IPS-18c (cell line): Measurements from ENCODE around the gene SCAF8.
"Not testable (repeated sequence)": the region's sequence is repeated elsewhere in the genome, so short reads cannot be mapped to it uniquely, and the experiment has no call there.

ENCODE experiments used
- H3K4me3 ChIP-seq: 2 replicates; pipeline ENCODE4 v1.7.0; 2013; ENCODE audit warnings: low read depth, mild to moderate bottlenecking, low read length, moderate library complexity; ENCODE audit not compliant: insufficient read depth
- H3K9me3 ChIP-seq: one replicate; pipeline ENCODE4 v1.6.1; 2013; ENCODE audit warnings: mild to moderate bottlenecking, low read length, moderate library complexity; ENCODE audit not compliant: control insufficient read depth, insufficient read depth

The SCAF8 gene

GRCh38 chr6:154731296-154732218, 1.7 kb upstream of the SCAF8 start:
- Histone ChIP-seq H3K4me3 (no peak overlapping the region), H3K9me3 (no peaks in the 10 kb centered on the region)

GRCh38 chr6:154732538-154733182, 556 bp upstream of the SCAF8 start:
- Histone ChIP-seq H3K4me3 (peak overlapping the region; percentile 96), H3K9me3 (no peaks in the 10 kb centered on the region)

GRCh38 chr6:154733626-154734382, 588 bp downstream of the SCAF8 start:
- H3K4me3 ChIP-seq, result peak overlapping the region; percentile 96
- H3K9me3 ChIP-seq, result no peaks in the 10 kb centered on the region

- Histone ChIP-seq H3K9me3 (no peaks in the 10 kb centered on the region), H3K4me3 (no peak overlapping the region)
Measured at GRCh38 chr6:154736618-154737259, 3.5 kb downstream of the SCAF8 start.

DNA sequence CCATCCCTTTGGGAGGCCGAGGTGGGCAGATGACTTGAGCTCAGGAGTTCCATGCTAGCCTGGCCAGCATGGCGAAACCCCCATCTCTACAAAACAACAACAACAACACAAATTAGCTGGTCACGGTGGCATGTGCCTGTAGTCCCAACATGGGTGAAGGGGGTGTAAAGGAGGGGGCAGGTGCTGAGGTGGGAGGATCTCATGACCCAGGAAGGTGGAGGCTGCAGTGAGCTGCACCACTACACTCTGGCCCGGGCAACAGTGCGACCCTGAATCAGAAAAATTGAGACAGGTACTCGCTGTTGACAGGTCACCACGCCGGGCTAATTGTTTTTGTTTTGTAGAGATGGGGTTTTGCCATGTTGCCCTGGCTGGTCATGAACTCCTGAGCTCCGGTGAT, 4.2 kb downstream of the SCAF8 start:
- no peaks in the 10 kb centered on the region for H3K9me3 ChIP-seq
- H3K4me3 ChIP-seq, result no peak overlapping the region

GRCh38 chr6:154738551-154738961, 5.3 kb downstream of the SCAF8 start:
- H3K4me3 ChIP-seq, result no peak overlapping the region
- no peaks in the 10 kb centered on the region for H3K9me3 ChIP-seq

GRCh38 chr6:154740658-154741057, 7.4 kb downstream of the SCAF8 start:
- H3K9me3 ChIP-seq, result no peaks in the 10 kb centered on the region
- no peak overlapping the region for H3K4me3 ChIP-seq

DNA sequence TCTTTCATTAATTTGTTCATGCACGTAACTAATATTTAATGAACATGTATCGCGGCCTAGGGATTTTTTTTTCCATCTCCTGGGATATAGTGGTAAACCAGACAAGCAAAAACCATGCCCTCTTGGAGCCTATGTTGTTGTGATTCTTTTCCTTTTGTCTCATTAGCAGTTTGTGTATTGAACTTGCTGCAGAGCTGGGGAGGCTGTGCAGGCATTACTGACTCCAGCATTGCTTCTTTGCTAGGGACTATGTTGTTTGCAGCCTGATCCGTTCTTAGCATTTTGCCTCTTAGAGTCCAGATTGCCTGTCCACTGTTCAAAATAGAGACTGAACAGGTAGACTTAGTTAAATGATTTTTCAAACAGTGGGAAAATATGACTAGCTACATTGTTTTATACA, 9.7 kb downstream of the SCAF8 start:
- H3K9me3 ChIP-seq, result no peaks in the 10 kb centered on the region
- H3K4me3 ChIP-seq, result no peak overlapping the region

- H3K9me3 ChIP-seq, H3K4me3 ChIP-seq: not testable (repeated sequence)
Measured at GRCh38 chr6:154744029-154744745, 11.0 kb downstream of the SCAF8 start.

DNA sequence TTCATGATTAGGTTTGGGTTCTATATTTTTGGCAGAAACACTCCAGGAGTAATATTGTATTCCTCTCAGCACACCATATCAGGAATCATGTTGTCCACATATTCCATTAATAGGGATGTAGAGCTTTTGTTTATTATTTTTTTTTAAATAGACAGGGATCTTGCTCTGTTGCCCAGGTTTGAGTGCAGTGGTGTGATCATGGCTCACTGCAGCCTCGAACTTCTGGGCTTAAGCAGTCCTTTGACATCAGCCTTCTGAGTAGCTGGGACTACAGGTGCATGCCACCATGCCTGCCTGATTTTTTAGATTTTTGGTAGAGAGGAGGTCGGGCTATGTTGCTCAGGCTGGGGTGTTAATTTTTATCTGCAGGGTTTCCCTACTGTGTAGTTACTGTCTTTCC, 12.0 kb downstream of the SCAF8 start:
- H3K9me3 ChIP-seq, result no peaks in the 10 kb centered on the region
- H3K4me3 ChIP-seq, result no peak overlapping the region

- H3K4me3 ChIP-seq, result no peak overlapping the region
- no peaks in the 10 kb centered on the region for H3K9me3 ChIP-seq
Measured at GRCh38 chr6:154749341-154749740, 16.1 kb downstream of the SCAF8 start.

GRCh38 chr6:154751011-154751800, 18.0 kb downstream of the SCAF8 start:
- Histone ChIP-seq H3K4me3 (no peak overlapping the region), H3K9me3 (no peaks in the 10 kb centered on the region)

DNA sequence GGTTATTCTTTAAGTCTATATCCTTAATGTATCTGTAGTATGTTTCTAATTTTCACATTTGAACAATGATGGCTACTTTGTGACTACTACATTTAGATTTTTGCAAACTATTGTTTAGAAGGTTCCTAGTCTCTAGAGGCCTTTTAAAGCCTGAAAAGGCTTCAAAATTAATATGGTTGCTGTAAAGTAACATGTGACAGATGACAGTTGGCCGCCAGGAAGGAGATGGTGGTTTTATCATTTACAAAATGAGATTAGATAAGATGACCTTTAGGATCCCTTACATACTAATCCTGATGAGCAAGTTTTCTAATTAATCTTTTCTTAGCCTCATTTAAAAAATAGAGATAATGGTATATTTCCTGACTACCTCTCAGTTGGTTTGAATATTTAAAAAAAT, 18.8 kb downstream of the SCAF8 start:
- no peak overlapping the region for H3K4me3 ChIP-seq
- no peaks in the 10 kb centered on the region for H3K9me3 ChIP-seq

- H3K4me3 ChIP-seq, result no peak overlapping the region
- H3K9me3 ChIP-seq, result no peaks in the 10 kb centered on the region
Measured at GRCh38 chr6:154754152-154754551, 20.9 kb downstream of the SCAF8 start.

- Histone ChIP-seq H3K9me3 (no peaks in the 10 kb centered on the region), H3K4me3 (no peak overlapping the region)
Measured at GRCh38 chr6:154757352-154758050, 24.3 kb downstream of the SCAF8 start.

- H3K9me3 ChIP-seq, result no peaks in the 10 kb centered on the region
- no peak overlapping the region for H3K4me3 ChIP-seq
Measured at GRCh38 chr6:154758125-154758524, 24.9 kb downstream of the SCAF8 start.
